Measurements from ENCODE around the gene RNASE11.

Gene RNASE11

GRCh38 chr14:20548414-20549158 is 39.2 kb downstream of the RNASE11 start:
- DNase-seq (ENCODE audit: insufficient read length, low spot score) (no peak), FAIRE-seq (no peak)
- TF ChIP-seq POLR2A (IDR thresholded peaks at IDR 0.05; ENCODE audit: low read depth, low read length) (no peak), TAF1 (IDR thresholded peaks at IDR 0.05; ENCODE audit: low read depth, low read length) (no peak), POLR2AphosphoS5 (IDR thresholded peaks at IDR 0.05; ENCODE audit: low read depth, low read length) (no peak), PAX5 (IDR thresholded peaks at IDR 0.05; ENCODE audit: insufficient read depth, low read length, severe bottlenecking) (no peak), POU2F2 (IDR thresholded peaks at IDR 0.05; ENCODE audit: low read depth, low read length) (no peak)

GRCh38 chr14:20546877-20547276 is 40.9 kb downstream of the RNASE11 start:
- DNase-seq (ENCODE audit: insufficient read length, low spot score) (no peak), FAIRE-seq (no peak)
- TF ChIP-seq TAF1 (IDR thresholded peaks at IDR 0.05; ENCODE audit: low read depth, low read length) (no peak), POLR2AphosphoS5 (IDR thresholded peaks at IDR 0.05; ENCODE audit: low read depth, low read length) (no peak), POLR2A (IDR thresholded peaks at IDR 0.05; ENCODE audit: low read depth, low read length) (no peak), PAX5 (IDR thresholded peaks at IDR 0.05; ENCODE audit: insufficient read depth, low read length, severe bottlenecking) (no peak), POU2F2 (IDR thresholded peaks at IDR 0.05; ENCODE audit: low read depth, low read length) (no peak), SPI1 (IDR thresholded peaks at IDR 0.05; ENCODE audit: low read depth, low read length) (no peak)

DNA sequence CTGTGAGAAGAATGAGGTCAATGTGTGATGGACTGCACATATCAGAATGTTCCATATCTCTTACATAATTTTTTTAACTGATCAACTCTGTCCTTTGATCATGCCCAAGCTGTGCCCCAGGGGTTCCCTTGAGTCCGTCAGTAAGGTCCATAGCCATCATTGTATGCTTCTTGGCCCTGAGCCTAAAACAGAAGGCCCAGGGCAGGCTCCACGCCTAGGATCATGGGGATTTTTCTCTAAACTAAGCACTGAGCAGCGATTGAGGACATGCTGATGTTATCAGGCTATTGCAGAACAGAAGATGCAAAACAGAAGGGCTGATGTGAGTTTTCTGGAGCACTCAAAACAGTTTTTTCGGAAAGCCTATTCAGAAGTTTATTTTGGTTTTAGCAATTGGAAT is 47.9 kb downstream of the RNASE11 start:
- TF ChIP-seq SPI1 (IDR thresholded peaks at IDR 0.05; ENCODE audit: low read depth, low read length) (no peak), POLR2AphosphoS5 (IDR thresholded peaks at IDR 0.05; ENCODE audit: low read depth, low read length) (no peak), POU2F2 (IDR thresholded peaks at IDR 0.05; ENCODE audit: low read depth, low read length) (no peak), TAF1 (IDR thresholded peaks at IDR 0.05; ENCODE audit: low read depth, low read length) (no peak), POLR2A (IDR thresholded peaks at IDR 0.05; ENCODE audit: low read depth, low read length) (no peak), PAX5 (IDR thresholded peaks at IDR 0.05; ENCODE audit: insufficient read depth, low read length, severe bottlenecking) (no peak)
- DNase-seq (ENCODE audit: insufficient read length, low spot score) (no peak), FAIRE-seq (no peak)
